Activated naive CD8-positive, alpha-beta T cell treated with anti-CD3 and anti-CD28 coated beads for 36 hours (primary cell): ENCODE results near the gene SCT. TPM values are rescaled to one million over a fixed set of nuclear protein-coding genes. Genes with fewer than 3 reads are reported as not detected.

Source experiments
- DNase-seq: peaks from one replicate; pipeline ENCODE4 v3.0.0; 2021
- H3K27ac Mint-ChIP-seq: one replicate; pipeline ENCODE4 v1.8.0; 2022; ENCODE audit warnings: mild to moderate bottlenecking, moderate library complexity, mixed read lengths
- H3K27me3 Mint-ChIP-seq: one replicate; pipeline ENCODE4 v1.8.0; 2022; ENCODE audit warnings: mild to moderate bottlenecking, mixed read lengths
- H3K36me3 Mint-ChIP-seq: one replicate; pipeline ENCODE4 v1.8.0; 2021; ENCODE audit warnings: mild to moderate bottlenecking, mixed read lengths
- H3K4me1 Mint-ChIP-seq: one replicate; pipeline ENCODE4 v1.8.0; 2021; ENCODE audit warnings: mixed read lengths
- H3K4me3 Mint-ChIP-seq: one replicate; pipeline ENCODE4 v1.8.0; 2022; ENCODE audit warnings: mild to moderate bottlenecking, moderate library complexity, mixed read lengths
- H3K9me3 Mint-ChIP-seq: one replicate; pipeline ENCODE4 v1.8.0; 2022; ENCODE audit warnings: mixed read lengths
- total RNA-seq, 2 experiments: library from RNA; stranded (reverse); gene quantifications; one replicate each; pipeline ENCODE4 v1.2.3, GENCODE V29; 2021

Gene SCT
- total RNA-seq, 2 experiments from 2014 or later = not detected

- DNase-seq = no peak
- no peaks in the 10 kb centered on the region for H3K9me3 Mint-ChIP-seq
- H3K4me1 Mint-ChIP-seq = peaks cover 2% of the 10 kb centered on the region
- peaks cover 4% of the 10 kb centered on the region for H3K36me3 Mint-ChIP-seq
- no peak overlapping the region for H3K4me3 Mint-ChIP-seq
- no peak overlapping the region for H3K27ac Mint-ChIP-seq
- no peaks in the 10 kb centered on the region for H3K27me3 Mint-ChIP-seq
These were observed 7.3 kb downstream of the SCT start for GRCh38 chr11:619628-620050.

DNA sequence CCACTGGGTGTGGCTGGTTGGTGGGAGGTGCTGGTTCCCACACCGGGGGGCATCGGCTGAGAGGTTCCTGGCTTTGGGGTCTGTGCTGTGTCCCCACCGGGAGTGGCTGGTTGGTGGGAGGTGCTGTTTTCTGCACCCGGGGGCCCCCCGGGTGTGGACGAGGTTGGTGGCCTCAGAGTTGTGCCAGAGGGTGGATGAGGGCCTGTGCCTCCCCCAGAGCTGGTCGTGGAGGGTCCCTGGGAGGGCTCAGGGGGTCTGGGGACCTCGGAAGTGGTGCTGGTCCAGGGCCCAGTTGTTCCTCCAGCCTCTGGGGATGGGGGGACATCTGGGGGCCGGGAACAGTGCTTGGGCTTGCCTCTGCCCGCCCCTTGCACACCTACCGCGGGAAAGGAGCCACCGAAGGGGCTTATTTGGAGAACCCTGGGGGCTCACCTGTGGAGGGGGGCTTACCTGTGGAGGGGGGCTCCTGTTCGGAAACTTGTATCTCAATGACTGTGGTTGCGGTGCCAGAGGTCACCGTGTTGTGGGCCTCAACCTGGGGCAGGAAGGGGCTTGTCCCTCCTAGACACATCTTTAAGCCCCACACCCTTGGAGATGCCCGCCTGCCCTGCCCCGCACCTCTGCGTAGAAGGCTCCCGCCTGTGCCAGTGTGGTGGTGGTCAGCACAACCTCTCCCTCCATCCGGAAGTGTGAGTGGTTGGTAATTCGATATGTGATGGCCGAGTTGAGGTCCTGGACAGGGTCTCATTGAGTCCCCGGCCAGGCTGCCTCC lies 7.9 kb downstream of the SCT start:
- no peak overlapping the region for H3K27ac Mint-ChIP-seq
- no peak for DNase-seq
- H3K27me3 Mint-ChIP-seq = no peaks in the 10 kb centered on the region
- H3K4me1 Mint-ChIP-seq = peaks cover 7% of the 10 kb centered on the region
- peaks cover 10% of the 10 kb centered on the region for H3K36me3 Mint-ChIP-seq
- H3K4me3 Mint-ChIP-seq = no peak overlapping the region
- H3K9me3 Mint-ChIP-seq = no peaks in the 10 kb centered on the region

DNA sequence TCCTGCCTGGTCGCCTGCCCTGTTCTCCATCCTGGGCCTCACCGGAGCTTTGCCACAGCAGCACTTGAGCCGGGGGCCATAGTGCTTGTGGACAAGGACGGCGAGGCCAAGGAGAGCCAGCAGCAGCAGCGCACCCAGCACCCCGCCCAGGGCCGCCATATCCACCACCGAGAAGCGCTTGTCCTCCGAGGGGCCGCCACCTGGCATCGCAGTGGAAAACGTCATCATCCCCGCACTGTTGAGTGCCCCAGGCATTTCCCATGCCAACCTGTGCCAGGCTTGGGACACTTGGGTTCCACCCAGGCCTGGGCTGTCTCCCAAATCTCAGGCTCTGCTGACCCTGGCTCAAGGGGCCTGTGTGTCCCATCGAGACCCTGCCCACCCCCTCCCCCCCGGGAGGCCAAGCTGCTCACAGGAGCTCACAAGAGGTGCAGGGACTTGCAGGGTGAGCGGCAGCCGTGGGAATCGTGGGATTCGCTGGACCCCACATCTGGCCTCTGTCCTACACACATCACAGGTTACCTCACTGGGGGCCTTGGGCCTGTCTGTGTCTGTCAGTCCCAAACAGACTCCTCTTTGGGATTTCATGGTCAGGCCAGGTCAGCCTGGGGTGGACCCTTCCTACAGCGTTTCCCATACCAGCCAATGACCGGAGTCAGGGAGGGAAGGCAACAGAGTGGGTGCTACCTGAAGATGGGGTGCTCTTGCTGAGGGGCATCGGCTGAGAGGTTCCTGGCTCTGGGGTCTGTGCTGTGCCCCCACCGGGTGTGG lies 8.9 kb downstream of the SCT start:
- peaks cover 10% of the 10 kb centered on the region for H3K4me1 Mint-ChIP-seq
- peaks cover 10% of the 10 kb centered on the region for H3K36me3 Mint-ChIP-seq
- no peak for DNase-seq
- H3K9me3 Mint-ChIP-seq = no peaks in the 10 kb centered on the region
- no peak overlapping the region for H3K27ac Mint-ChIP-seq
- no peaks in the 10 kb centered on the region for H3K27me3 Mint-ChIP-seq
- H3K4me3 Mint-ChIP-seq = no peak overlapping the region

DNA sequence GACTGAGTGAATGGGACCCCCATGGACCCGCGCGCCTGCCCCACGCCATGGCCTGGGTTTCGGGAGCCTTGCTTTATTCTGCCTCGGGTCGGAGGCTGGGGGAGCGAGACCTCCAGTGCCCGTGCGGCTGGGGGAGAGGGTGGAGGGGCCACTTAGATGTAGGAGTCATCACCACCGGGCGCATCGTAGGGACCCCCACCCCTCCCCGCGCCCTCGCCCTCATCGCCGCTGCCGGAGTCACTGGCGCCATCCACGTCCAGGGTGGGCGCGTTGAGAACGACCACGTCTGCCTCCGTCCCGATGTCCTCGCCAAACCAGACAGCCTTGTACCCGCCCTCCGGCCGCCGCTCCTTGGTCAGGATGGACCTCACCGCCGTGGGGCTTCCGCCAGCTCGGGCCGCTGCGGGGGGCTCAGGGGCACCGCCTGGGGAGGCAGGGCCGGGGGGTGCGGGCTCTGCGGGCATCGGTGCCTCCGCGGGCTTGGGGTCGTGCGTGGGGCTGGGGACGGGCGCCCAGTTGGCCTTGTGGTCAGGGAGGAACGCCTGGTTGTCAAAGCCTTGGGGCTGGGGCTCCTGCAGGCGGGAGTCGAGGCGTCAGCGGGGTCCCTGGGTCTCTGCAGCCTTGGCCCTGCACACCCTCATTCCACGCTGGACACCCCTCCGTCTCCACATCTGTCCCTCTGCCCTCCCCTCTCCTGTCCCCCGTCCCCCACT lies 9.6 kb downstream of the SCT start:
- Mint-ChIP-seq H3K4me3 (no peak overlapping the region), H3K27me3 (no peaks in the 10 kb centered on the region), H3K4me1 (peaks cover 10% of the 10 kb centered on the region), H3K27ac (no peak overlapping the region), H3K9me3 (no peaks in the 10 kb centered on the region), H3K36me3 (peaks cover 10% of the 10 kb centered on the region)
- DNase-seq = no peak

DNA sequence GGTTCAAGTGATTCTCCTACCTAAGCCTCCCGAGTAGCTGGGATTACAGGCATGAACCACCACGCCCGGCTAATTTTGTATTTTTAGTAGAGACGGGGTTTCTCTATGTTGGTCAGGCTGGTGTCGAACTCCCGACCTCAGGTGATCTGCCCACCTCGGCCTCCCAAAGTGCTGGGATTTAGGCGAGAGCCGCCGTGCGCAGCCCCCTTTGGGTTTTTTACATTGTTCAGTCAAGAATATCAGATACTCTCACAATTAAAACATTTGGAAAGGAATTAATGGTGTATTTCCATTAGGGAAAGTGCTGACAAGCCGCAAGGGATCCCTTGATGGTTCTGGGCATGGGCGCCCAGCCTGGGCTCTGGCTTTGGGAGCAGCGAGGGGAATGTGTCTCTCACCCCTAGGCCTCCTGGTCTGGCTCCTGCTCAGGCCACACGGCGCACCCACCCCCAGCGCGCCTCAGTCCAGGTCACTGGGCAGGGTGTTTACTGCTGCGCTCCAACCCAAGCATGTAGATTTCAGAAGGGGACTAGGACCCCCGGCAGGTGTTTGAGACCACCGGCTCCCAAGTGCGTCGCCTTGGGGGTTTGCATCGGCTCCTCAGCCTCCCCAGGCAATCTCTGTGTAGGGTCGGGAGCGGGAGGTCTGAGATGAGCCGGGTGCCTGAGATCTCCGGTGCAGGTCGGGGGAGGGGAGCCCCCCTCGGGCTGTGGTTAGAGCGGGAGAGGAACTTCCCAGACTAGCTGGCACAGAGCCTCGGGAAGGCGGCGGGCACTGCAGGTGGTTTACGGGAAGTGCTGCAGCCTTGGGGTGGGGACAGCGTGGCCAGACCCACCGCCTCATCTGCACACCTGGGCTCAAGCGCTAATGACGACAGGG lies 10.4 kb downstream of the SCT start:
- H3K4me3 Mint-ChIP-seq = peak overlapping the region; percentile 85
- DNase-seq = no peak
- no peaks in the 10 kb centered on the region for H3K9me3 Mint-ChIP-seq
- H3K27me3 Mint-ChIP-seq = no peaks in the 10 kb centered on the region
- peaks cover 10% of the 10 kb centered on the region for H3K4me1 Mint-ChIP-seq
- peaks cover 10% of the 10 kb centered on the region for H3K36me3 Mint-ChIP-seq
- peak overlapping the region; percentile 94 for H3K27ac Mint-ChIP-seq

DNA sequence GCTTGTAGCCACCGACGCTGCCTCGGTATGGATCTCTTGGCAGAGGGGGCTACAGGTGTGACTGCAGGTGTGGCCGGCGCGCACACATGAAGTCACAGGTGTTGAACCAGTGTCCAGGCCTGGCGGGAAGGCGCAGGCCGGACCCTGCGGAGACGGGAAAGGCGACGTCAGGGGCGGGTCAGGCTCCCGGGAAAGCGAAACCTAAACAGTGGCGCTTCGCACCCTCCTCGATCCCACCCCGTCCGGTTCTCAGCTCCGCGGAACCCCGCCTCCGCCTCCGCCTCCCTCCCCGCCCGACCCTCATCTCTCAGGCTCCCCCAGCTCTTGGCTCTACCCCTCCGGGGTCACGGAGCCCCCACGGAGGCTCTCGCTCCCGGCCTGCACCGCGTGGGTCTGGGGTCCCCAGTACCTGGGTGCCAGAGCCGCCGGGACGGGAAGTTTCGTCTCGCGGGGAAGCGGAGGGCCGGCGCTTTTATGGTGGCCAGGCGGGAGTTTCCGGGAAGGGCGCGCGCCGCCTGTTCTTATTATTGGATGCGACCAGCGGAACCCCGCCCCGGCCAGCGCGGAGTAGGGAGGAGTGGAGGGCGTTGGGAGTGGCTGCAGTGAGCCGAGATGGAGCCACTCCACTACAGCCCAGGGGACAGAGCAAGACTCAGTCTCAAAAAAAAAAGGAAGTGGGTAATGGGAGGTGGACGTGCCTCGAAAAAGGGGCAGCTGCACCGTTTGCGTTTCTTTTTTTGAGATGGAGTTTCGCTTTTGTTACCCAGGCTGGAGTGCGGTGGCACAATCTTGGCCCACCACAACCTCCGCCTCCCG lies 11.3 kb downstream of the SCT start, which contains the start of gene IRF7:
Gene IRF7, minus strand, starts transcription at position 447 of the 816 bp plus-strand sequence. CDS start 586 bp downstream, outside the sequence.
- Mint-ChIP-seq H3K4me1 (peaks cover 10% of the 10 kb centered on the region), H3K27me3 (no peaks in the 10 kb centered on the region), H3K9me3 (no peaks in the 10 kb centered on the region), H3K4me3 (peak within 1 kb of the TSS; percentile 85), H3K27ac (peak within 1 kb of the TSS; percentile 94), H3K36me3 (peaks cover 13% of the 10 kb centered on the region)
- DNase-seq = peak; percentile 87

DNA sequence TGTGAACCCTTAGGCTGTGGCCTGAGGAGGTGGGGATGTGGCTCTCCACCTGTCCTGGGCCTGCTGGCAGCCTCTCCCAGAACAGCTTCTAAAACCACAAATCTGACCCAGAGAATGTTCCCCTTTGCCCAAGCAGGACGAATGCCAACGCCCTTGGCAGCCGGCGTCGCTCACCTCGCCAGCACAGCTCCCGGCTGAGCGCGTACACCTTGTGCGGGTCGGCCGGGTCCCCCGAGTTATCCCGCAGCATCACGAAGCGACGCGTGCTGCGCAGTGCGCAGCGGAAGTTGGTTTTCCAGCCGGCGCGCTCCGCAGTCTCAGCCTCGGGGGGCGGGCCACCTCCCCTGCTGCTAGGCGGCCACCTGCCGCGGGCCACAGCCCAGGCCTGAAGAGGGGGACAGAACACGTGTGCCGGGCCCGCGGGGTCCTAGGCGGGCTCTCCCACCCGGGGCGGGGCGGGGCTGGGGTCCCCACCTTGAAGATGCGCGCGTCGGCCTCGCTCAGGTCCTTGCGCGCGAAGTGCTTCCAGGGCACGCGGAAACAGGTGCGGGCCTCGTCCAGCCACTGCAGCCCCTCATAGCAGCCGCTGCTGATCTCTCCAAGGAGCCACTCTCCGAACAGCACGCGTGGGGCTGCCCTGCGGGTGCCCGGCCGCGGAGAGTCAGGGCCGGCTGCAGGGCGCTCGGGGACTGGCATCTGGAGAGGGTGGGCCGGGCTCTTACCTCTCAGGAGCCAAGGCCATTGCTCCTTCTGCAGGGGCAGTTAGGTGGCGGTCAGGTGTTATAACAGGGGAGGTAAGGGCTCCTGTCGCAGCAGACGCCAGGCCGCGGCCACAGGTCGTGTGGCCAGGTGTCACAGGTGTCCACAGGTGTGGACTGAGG lies 12.1 kb downstream of the SCT start:
- no peak for DNase-seq
- Mint-ChIP-seq H3K27me3 (no peaks in the 10 kb centered on the region), H3K27ac (peak overlapping the region; percentile 94), H3K36me3 (peaks cover 14% of the 10 kb centered on the region), H3K4me1 (peaks cover 10% of the 10 kb centered on the region), H3K9me3 (no peaks in the 10 kb centered on the region), H3K4me3 (peak overlapping the region; percentile 85)

DNA sequence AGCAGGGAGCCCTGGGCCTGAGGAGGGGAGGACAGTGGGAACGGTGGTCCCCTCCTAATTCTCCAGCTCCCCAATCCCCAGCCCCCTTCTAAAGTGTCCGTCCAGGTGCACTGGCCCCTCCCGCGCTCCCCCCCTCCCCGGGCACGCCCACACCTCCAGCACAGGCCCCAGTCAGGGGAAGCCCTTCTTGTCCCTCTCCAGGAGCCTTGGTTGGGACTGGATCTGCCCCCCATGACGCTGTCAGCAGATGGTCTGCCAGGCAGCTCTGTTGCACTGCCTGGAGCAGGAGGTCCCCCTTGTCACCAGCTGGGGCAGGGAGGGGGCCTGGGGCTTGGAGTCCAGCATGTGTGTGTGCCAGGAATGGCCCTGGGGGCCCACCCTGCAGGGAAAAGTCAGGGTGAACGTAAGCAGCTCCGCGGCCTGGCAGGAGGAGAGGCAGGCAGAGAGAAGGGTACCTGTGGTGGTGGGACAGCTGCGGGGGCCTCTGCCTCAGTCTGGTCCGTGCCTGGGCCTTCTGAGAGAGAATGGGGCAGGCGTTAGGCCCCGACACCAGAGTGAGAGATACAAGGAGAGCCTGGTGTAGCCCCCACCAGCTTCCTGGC lies 12.9 kb downstream of the SCT start:
- H3K27ac Mint-ChIP-seq = peak overlapping the region; percentile 85
- peak overlapping the region; percentile 85 for H3K4me3 Mint-ChIP-seq
- no peak for DNase-seq
- H3K36me3 Mint-ChIP-seq = peaks cover 14% of the 10 kb centered on the region
- no peaks in the 10 kb centered on the region for H3K9me3 Mint-ChIP-seq
- peaks cover 10% of the 10 kb centered on the region for H3K4me1 Mint-ChIP-seq
- no peaks in the 10 kb centered on the region for H3K27me3 Mint-ChIP-seq

DNA sequence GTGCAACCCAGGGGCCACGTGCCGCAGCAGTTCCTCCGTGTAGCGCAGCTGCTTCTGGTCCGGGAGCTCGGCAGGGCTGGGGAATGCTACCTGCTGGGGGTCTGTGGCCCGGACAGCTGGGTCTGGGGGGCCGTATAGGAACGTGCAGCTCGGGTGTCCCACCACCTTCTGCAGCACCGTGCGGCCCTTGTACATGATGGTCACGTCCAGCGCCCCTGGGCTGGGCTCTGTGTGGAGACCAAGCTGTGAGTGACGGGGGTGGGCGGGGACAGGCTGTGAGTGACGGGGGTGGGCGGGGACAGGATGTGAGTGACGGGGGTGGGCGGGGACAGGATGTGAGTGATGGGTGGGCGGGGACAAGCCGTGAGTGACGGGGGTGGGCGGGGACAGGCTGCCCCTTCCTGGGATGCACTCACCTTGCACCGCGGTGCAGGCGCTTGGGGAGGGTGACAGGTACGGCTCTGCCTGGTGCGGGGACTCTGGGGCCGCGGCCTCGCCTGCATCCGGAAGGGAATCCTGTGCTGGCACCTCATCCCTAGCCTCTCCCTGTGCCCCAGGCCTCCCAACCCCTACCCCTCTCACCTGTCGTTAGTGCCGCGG lies 13.5 kb downstream of the SCT start:
- peak overlapping the region; percentile 40 for H3K4me3 Mint-ChIP-seq
- H3K9me3 Mint-ChIP-seq = no peaks in the 10 kb centered on the region
- peak overlapping the region; percentile 85 for H3K27ac Mint-ChIP-seq

DNA sequence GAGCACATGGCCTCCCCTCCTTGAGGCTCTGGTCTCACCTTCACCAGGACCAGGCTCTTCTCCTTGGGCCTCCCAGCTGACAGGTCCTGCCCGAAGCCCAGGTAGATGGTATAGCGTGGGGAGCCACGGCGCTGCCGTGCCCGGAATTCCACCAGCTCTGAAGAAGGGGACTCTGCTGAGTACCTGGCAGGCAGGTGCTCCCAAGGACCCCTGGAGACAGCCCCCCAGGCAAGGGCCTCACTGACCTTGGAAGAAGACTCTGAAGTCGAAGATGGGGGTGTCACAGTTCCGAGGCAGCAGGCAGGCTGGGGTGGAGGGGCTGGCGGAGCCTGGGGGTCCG lies 14.1 kb downstream of the SCT start:
- H3K9me3 Mint-ChIP-seq = no peaks in the 10 kb centered on the region
- no peak overlapping the region for H3K4me3 Mint-ChIP-seq
- peaks cover 10% of the 10 kb centered on the region for H3K4me1 Mint-ChIP-seq
- H3K27ac Mint-ChIP-seq = peak overlapping the region; percentile 48
- H3K36me3 Mint-ChIP-seq = peaks cover 13% of the 10 kb centered on the region
- no peak for DNase-seq
- no peaks in the 10 kb centered on the region for H3K27me3 Mint-ChIP-seq

More for the DNA sequence above, 13.5 kb downstream of the SCT start:
- Mint-ChIP-seq H3K4me1 (peaks cover 10% of the 10 kb centered on the region), H3K27me3 (no peaks in the 10 kb centered on the region), H3K36me3 (peaks cover 14% of the 10 kb centered on the region)
- peak; percentile 82 for DNase-seq

DNA sequence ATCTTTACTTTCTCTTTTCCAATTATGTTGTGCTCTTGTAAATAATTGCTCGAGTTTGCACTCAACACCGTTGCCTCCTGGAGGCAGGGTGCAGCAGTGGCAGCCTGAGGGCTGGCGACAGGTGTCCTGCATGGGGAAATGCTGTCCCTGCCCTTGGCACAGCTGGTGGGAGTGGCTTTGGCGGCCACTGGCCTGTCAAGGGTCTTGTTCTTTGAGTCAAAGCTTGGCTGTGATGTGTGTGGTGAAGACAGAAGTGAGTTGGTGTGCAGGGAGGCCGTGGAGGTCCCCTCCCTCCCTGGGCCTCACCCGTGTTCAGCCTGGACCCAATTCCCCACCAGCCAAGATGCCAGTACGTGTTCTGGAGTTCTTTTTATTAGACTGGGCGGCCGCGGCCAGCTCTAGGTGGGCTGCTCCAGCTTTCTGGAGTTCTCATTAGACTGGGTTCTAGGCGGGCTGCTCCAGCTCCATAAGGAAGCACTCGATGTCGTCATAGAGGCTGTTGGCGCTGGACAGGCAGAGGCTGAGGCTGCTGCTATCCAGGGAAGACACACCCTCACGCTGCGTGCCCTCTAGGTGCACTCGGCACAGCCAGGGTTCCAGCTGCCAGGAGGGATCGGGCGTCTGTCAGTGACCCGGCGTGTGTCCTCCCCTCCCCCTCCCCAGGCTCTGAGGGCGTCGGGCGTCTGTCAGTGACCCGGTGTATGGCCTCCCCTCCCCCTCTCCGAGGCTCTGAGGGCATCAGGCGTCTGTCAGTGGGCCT lies 14.6 kb downstream of the SCT start:
- Mint-ChIP-seq H3K4me1 (peaks cover 10% of the 10 kb centered on the region), H3K36me3 (peaks cover 13% of the 10 kb centered on the region), H3K27ac (peak overlapping the region; percentile 67), H3K9me3 (no peaks in the 10 kb centered on the region), H3K4me3 (no peak overlapping the region), H3K27me3 (no peaks in the 10 kb centered on the region)
- DNase-seq = peak; percentile 45
